PC-9 (cell line): ENCODE results near the gene PSMD1. TPM values are rescaled to one million over a fixed set of nuclear protein-coding genes. Genes with fewer than 3 reads are reported as not detected.

Experiments
- BruUV-seq: library from RNA; stranded (reverse); fragments of 400-500 nt; replicated peaks from 2 replicates; lab custom pipeline; 2021; lab: Mats Ljungman, UMichigan
- CTCF ChIA-PET: fragments of 300-600 bp; sonication (Branson Sonifier 250); formaldehyde crosslinking; loops from one replicate; lab custom pipeline; 2022; ENCODE audit warnings: antibody characterized with exemption; lab: Charles Lee
- POLR2A ChIA-PET: fragments of 300-600 bp; sonication (Branson Sonifier 250); formaldehyde crosslinking; loops from one replicate; lab custom pipeline; 2022; ENCODE audit warnings: antibody characterized with exemption; ENCODE audit not compliant: unreplicated experiment; lab: Charles Lee
- DNase-seq, 2 experiments: peaks; one replicate each; pipeline versions ENCODE4 v3.0.0 to v3.0.0-alpha.2; 2015 to 2022; ENCODE audit warnings: mixed read lengths in 1 of 2
- H2AFZ ChIP-seq: fragments of 200-600 bp; sonication (generic); 2 replicates; pipeline ENCODE4 v1.8.1; 2017; ENCODE audit warnings: antibody characterized with exemption
- H3F3A ChIP-seq: fragments of 200-600 bp; sonication (generic); 2 replicates; pipeline ENCODE4 v1.8.1; 2017; ENCODE audit warnings: antibody characterized with exemption, mild to moderate bottlenecking, low read depth; ENCODE audit not compliant: insufficient read depth
- H3K27ac ChIP-seq: fragments of 200-600 bp; sonication (generic); 2 replicates; pipeline ENCODE4 v1.6.1; 2016; ENCODE audit warnings: mixed run types
- H3K27me3 ChIP-seq: fragments of 200-600 bp; sonication (generic); 2 replicates; pipeline ENCODE4 v1.6.1; 2016; ENCODE audit warnings: low read depth, mixed run types; ENCODE audit not compliant: insufficient read depth
- H3K36me3 ChIP-seq: fragments of 200-600 bp; sonication (generic); 2 replicates; pipeline ENCODE4 v1.6.1; 2016; ENCODE audit warnings: low read depth, mixed run types
- H3K4me1 ChIP-seq: fragments of 200-600 bp; sonication (generic); replicated peaks from 2 replicates; pipeline ENCODE4 v1.6.1; 2016; ENCODE audit warnings: mixed run types; ENCODE audit not compliant: insufficient read depth
- H3K4me2 ChIP-seq: fragments of 200-600 bp; sonication (generic); 2 replicates; pipeline ENCODE4 v1.6.1; 2017; ENCODE audit warnings: mixed run types
- H3K4me3 ChIP-seq: fragments of 200-600 bp; sonication (generic); 2 replicates; pipeline ENCODE4 v1.6.1; 2016; ENCODE audit warnings: mixed run types
- H3K79me2 ChIP-seq: fragments of 200-600 bp; sonication (generic); 2 replicates; pipeline ENCODE4 v1.6.1; 2017; ENCODE audit warnings: low read depth, mixed run types
- H3K9me2 ChIP-seq: fragments of 200-600 bp; sonication (generic); 2 replicates; pipeline ENCODE4 v1.8.1; 2017; ENCODE audit warnings: mild to moderate bottlenecking; ENCODE audit not compliant: insufficient read depth
- H3K9me3 ChIP-seq: fragments of 200-600 bp; sonication (generic); 2 replicates; pipeline ENCODE4 v1.8.1; 2016; ENCODE audit warnings: low read depth; ENCODE audit not compliant: insufficient read depth
- H4K20me1 ChIP-seq: fragments of 200-600 bp; sonication (generic); 2 replicates; pipeline ENCODE4 v1.8.1; 2017; ENCODE audit not compliant: insufficient read depth
- CTCF ChIP-seq: fragments of 200-600 bp; sonication (generic); conservative IDR thresholded peaks from 2 replicates; pipeline ENCODE4 v1.6.1; 2017; ENCODE audit warnings: mixed run types, antibody characterized with exemption, mild to moderate bottlenecking, moderate library complexity
- EZH2 ChIP-seq: fragments of 200-600 bp; sonication (generic); IDR thresholded peaks from 2 replicates; pipeline ENCODE4 v1.8.0; 2017; ENCODE audit warnings: antibody characterized with exemption, low read depth
- intact Hi-C: fragments of 100-400 bp; cut with micrococcal nuclease; formaldehyde crosslinking; loops from one replicate; pipeline ENCODE4 v1.10.0; 2022; ENCODE audit not compliant: unreplicated experiment
- total RNA-seq: library from RNA; stranded (reverse); gene quantifications from 2 replicates; pipeline ENCODE4 v1.2.3, GENCODE V29; 2021

PSMD1 gene
- total RNA-seq, 1 experiment from 2014 or later = 119 TPM

- intact Hi-C loops = no loop called here
- Histone ChIP-seq H3K27me3 (0 out of 2 replicates have a peak, but pooled peaks cover 4% of the 10 kb centered on the region), H3K79me2 (no peaks in the 10 kb centered on the region), H3F3A (no peaks in the 10 kb centered on the region), H3K27ac (no peak overlapping the region), H2AFZ (no peak overlapping the region), H3K4me1 (no peaks in the 10 kb centered on the region), H4K20me1 (no peaks in the 10 kb centered on the region), H3K9me2 (no peaks in the 10 kb centered on the region), H3K4me2 (no peak overlapping the region), H3K36me3 (no peaks in the 10 kb centered on the region), H3K4me3 (no peak overlapping the region), H3K9me3 (no peaks in the 10 kb centered on the region)
- DNase-seq = no peak
- TF ChIP-seq CTCF (no peak), EZH2 (no peak)
- BruUV-seq = no TSS peak
- CTCF ChIA-PET = no interaction called here
- POLR2A ChIA-PET = no interaction called here
Measured at GRCh38 chr2:231029563-231029962, 27.1 kb upstream of the PSMD1 start.

- no peaks in the 10 kb centered on the region for H4K20me1 ChIP-seq
- H3K79me2 ChIP-seq = no peaks in the 10 kb centered on the region
- 0 out of 2 replicates have a peak, but pooled peaks cover 4% of the 10 kb centered on the region for H3K27me3 ChIP-seq
- H3K4me2 ChIP-seq = no peak overlapping the region
- H3F3A ChIP-seq = no peaks in the 10 kb centered on the region
- intact Hi-C loops = no loop called here
- H3K9me2 ChIP-seq = no peaks in the 10 kb centered on the region
- H2AFZ ChIP-seq = no peak overlapping the region
- BruUV-seq = no TSS peak
- ChIA-PET POLR2A (no interaction called here), CTCF (no interaction called here)
- no peaks in the 10 kb centered on the region for H3K9me3 ChIP-seq
- DNase-seq = no peak
- H3K4me1 ChIP-seq = no peaks in the 10 kb centered on the region
- H3K4me3 ChIP-seq = no peak overlapping the region
- H3K27ac ChIP-seq = no peak overlapping the region
- TF ChIP-seq CTCF = no peak
- no peak for TF ChIP-seq EZH2
- H3K36me3 ChIP-seq = no peaks in the 10 kb centered on the region
Measured at GRCh38 chr2:231030725-231031124, 25.9 kb upstream of the PSMD1 start.

GRCh38 chr2:231032575-231033140 lies 24.0 kb upstream of the PSMD1 start:
- Histone ChIP-seq H3K36me3 (no peaks in the 10 kb centered on the region), H3K27ac (no peak overlapping the region), H3K4me2 (no peak overlapping the region), H4K20me1 (no peaks in the 10 kb centered on the region), H3F3A (no peaks in the 10 kb centered on the region), H3K27me3 (peaks cover 9% of the 10 kb centered on the region; the same call in 1 of the 2 replicates), H3K9me3 (no peaks in the 10 kb centered on the region), H2AFZ (no peak overlapping the region), H3K9me2 (no peaks in the 10 kb centered on the region), H3K4me1 (no peaks in the 10 kb centered on the region), H3K79me2 (no peaks in the 10 kb centered on the region), H3K4me3 (no peak overlapping the region)
- DNase-seq = no peak
- ChIA-PET POLR2A (no interaction called here), CTCF (no interaction called here)
- TF ChIP-seq EZH2 = no peak
- TF ChIP-seq CTCF = no peak
- BruUV-seq = no TSS peak
- intact Hi-C loops = no loop called here
